Measurements from ENCODE around the gene PRELID3B. TPM values are rescaled to one million over a fixed set of nuclear protein-coding genes. Genes with fewer than 3 reads are reported as not detected.
A peak's percentile ranks its signal among the peaks of the same experiment; 100 is the strongest.

Gene PRELID3B
- total and polyA plus RNA-seq, 2 of the 13 experiments (the other 11 are each of a cell fraction or from before 2014, with no cell fraction given) = 23.3 to 42.6 TPM

DNA sequence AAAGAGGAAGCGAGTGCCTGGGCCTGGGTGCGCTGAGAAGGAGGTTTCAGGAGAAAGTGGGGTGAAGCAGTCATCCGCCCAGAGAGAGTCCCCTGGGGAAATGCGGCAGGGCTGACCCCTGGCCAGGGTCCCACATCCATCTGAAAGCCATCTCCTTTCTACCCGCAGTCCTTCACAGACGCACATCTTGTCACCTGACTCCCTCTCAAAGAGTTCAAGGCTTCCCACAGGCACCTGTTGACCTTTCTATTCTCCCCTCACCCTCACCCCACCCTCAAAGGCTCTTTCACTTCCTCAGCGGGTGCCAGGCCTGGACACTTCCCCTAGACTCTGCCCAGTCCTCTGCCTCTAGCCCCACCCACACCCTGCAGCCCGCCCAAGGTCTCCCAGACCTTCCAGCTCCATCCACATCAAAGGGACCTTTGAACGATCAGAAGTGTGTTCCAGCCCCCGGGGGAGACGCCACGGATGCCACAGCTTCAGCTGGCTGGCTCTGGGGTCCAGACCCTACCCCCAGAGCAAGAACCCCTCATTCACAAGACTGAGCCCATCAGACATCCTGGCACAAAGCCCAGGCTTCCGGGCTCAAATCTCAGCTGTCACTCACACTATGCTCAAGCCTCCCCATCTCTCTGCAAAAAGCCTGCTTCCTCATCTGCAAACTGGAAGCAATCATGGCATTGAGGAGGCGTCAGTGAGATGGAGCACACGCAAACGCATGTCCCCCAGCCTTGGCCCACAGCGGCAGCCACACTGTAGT lies 37.6 kb downstream of the PRELID3B start (continued):
- TF ChIP-seq, protein P1, sequence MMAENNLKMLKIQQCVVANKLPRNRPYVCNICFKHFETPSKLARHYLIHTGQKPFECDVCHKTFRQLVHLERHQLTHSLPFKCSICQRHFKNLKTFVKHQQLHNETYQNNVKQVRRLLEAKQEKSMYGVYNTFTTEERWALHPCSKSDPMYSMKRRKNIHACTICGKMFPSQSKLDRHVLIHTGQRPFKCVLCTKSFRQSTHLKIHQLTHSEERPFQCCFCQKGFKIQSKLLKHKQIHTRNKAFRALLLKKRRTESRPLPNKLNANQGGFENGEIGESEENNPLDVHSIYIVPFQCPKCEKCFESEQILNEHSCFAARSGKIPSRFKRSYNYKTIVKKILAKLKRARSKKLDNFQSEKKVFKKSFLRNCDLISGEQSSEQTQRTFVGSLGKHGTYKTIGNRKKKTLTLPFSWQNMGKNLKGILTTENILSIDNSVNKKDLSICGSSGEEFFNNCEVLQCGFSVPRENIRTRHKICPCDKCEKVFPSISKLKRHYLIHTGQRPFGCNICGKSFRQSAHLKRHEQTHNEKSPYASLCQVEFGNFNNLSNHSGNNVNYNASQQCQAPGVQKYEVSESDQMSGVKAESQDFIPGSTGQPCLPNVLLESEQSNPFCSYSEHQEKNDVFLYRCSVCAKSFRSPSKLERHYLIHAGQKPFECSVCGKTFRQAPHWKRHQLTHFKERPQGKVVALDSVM (CRISPR knock-in tag; IDR thresholded peaks at IDR 0.05) = no peak
- TF ChIP-seq RFX3 (CRISPR knock-in tag; IDR thresholded peaks at IDR 0.05) (no peak), FOXA3 (CRISPR knock-in tag; IDR thresholded peaks at IDR 0.05) (0 out of 2 replicates have a peak, but pooled peaks have one; percentile 13), CEBPG (CRISPR knock-in tag; IDR thresholded peaks at IDR 0.05) (no peak), ZNF747 (CRISPR knock-in tag; IDR thresholded peaks at IDR 0.05; ENCODE audit: borderline replicate concordance) (no peak), BRCA1 (CRISPR knock-in tag; IDR thresholded peaks at IDR 0.05) (no peak), SMARCE1 (IDR thresholded peaks at IDR 0.05; ENCODE audit: borderline replicate concordance) (no peak), PLRG1 (conservative IDR thresholded peaks at IDR 0.05) (no peak), ATAD3A (CRISPR knock-in tag; IDR thresholded peaks at IDR 0.05) (no peak), STAT5B (CRISPR knock-in tag; IDR thresholded peaks at IDR 0.05) (no peak), ZNF660 (CRISPR knock-in tag; IDR thresholded peaks at IDR 0.05; ENCODE audit: borderline replicate concordance, low read depth) (no peak), NFRKB (IDR thresholded peaks at IDR 0.05) (no peak), ZBTB21 (CRISPR knock-in tag; IDR thresholded peaks at IDR 0.05) (no peak), SRSF1 (optimal IDR thresholded peaks at IDR 0.05; ENCODE audit: low read depth, low read length) (no peak), TBP (CRISPR knock-in tag; IDR thresholded peaks at IDR 0.05) (no peak), ZFP1 (CRISPR knock-in tag; IDR thresholded peaks at IDR 0.05) (no peak), ZNF775 (CRISPR knock-in tag; IDR thresholded peaks at IDR 0.05; ENCODE audit: borderline replicate concordance) (no peak), MED13 (CRISPR knock-in tag; IDR thresholded peaks at IDR 0.05) (no peak), POLR2G (IDR thresholded peaks at IDR 0.05; ENCODE audit: low read depth, low read length) (no peak), ZNF329 (CRISPR knock-in tag; IDR thresholded peaks at IDR 0.05; ENCODE audit: low read depth) (no peak), JDP2 (CRISPR knock-in tag; IDR thresholded peaks at IDR 0.05; ENCODE audit: borderline replicate concordance) (no peak), PTBP1 (IDR thresholded peaks at IDR 0.05; ENCODE audit: low read depth, low read length, poor library complexity, severe bottlenecking) (no peak), RCOR2 (CRISPR knock-in tag; IDR thresholded peaks at IDR 0.05) (no peak), ZNF292 (CRISPR knock-in tag; IDR thresholded peaks at IDR 0.05; ENCODE audit: borderline replicate concordance, low read depth) (peak; percentile 78; the same call in 1 of the 2 replicates), ZNF143 (CRISPR knock-in tag; IDR thresholded peaks at IDR 0.05) (no peak)
- TF ChIP-seq, protein P2, sequence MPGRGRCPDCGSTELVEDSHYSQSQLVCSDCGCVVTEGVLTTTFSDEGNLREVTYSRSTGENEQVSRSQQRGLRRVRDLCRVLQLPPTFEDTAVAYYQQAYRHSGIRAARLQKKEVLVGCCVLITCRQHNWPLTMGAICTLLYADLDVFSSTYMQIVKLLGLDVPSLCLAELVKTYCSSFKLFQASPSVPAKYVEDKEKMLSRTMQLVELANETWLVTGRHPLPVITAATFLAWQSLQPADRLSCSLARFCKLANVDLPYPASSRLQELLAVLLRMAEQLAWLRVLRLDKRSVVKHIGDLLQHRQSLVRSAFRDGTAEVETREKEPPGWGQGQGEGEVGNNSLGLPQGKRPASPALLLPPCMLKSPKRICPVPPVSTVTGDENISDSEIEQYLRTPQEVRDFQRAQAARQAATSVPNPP (CRISPR knock-in tag; IDR thresholded peaks at IDR 0.05) = no peak
- TF ChIP-seq, protein P3, sequence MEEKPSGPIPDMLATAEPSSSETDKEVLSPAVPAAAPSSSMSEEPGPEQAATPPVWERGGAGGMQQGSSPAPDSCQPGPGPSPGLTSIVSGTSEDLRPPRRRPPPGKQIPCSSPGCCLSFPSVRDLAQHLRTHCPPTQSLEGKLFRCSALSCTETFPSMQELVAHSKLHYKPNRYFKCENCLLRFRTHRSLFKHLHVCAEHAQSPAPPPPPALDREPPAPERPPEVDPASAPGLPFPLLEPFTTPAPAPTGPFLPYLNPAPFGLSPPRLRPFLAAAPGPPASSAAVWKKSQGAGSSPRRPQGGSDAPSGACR (CRISPR knock-in tag; IDR thresholded peaks at IDR 0.05) = no peak
- TF ChIP-seq, protein P4, sequence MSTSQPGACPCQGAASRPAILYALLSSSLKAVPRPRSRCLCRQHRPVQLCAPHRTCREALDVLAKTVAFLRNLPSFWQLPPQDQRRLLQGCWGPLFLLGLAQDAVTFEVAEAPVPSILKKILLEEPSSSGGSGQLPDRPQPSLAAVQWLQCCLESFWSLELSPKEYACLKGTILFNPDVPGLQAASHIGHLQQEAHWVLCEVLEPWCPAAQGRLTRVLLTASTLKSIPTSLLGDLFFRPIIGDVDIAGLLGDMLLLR (CRISPR knock-in tag; IDR thresholded peaks at IDR 0.05) = peak; percentile 70; the same call in 1 of the 2 replicates

Data from HepG2 (cell line).